K562 (cell line): Measurements from ENCODE around the gene WRAP53.

Experiments used
- HDAC2 ChIP-seq: fragments of 450-650 bp; IDR thresholded peaks from 2 replicates; pipeline ENCODE4 v1.6.1; 2016; ENCODE audit warnings: mild to moderate bottlenecking
- ZNF354B ChIP-seq: fragments of 250-450 bp; sonication (Bioruptor Pico); IDR thresholded peaks from 2 replicates; pipeline ENCODE4 v1.4.0; 2020
- TF ChIP-seq, protein P1 (sequence below): fragments of 250-450 bp; sonication (Bioruptor Pico); IDR thresholded peaks from 2 replicates; pipeline ENCODE4 v1.8.0; 2022; ENCODE audit warnings: moderate library complexity, mild to moderate bottlenecking, inconsistent platforms
- TF ChIP-seq, protein P2 (sequence below): sonication (generic); formaldehyde crosslinking; IDR thresholded peaks from 2 replicates; pipeline ENCODE4 v1.8.0; 2023; ENCODE audit warnings: mild to moderate bottlenecking, missing genetic modification reagents

- TF ChIP-seq HDAC2: no peak
- TF ChIP-seq, protein P1, sequence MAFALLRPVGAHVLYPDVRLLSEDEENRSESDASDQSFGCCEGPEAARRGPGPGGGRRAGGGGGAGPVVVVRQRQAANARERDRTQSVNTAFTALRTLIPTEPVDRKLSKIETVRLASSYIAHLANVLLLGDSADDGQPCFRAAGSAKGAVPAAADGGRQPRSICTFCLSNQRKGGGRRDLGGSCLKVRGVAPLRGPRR (CRISPR knock-in tag): no peak
- TF ChIP-seq, protein P2, sequence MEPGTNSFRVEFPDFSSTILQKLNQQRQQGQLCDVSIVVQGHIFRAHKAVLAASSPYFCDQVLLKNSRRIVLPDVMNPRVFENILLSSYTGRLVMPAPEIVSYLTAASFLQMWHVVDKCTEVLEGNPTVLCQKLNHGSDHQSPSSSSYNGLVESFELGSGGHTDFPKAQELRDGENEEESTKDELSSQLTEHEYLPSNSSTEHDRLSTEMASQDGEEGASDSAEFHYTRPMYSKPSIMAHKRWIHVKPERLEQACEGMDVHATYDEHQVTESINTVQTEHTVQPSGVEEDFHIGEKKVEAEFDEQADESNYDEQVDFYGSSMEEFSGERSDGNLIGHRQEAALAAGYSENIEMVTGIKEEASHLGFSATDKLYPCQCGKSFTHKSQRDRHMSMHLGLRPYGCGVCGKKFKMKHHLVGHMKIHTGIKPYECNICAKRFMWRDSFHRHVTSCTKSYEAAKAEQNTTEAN: no peak
- no peak for TF ChIP-seq ZNF354B (CRISPR knock-in tag)
Measured at GRCh38 chr17:7667656-7668406, 20.4 kb upstream of the WRAP53 start.
